ENCODE results near the gene MLLT6.

The MLLT6 gene

DNA sequence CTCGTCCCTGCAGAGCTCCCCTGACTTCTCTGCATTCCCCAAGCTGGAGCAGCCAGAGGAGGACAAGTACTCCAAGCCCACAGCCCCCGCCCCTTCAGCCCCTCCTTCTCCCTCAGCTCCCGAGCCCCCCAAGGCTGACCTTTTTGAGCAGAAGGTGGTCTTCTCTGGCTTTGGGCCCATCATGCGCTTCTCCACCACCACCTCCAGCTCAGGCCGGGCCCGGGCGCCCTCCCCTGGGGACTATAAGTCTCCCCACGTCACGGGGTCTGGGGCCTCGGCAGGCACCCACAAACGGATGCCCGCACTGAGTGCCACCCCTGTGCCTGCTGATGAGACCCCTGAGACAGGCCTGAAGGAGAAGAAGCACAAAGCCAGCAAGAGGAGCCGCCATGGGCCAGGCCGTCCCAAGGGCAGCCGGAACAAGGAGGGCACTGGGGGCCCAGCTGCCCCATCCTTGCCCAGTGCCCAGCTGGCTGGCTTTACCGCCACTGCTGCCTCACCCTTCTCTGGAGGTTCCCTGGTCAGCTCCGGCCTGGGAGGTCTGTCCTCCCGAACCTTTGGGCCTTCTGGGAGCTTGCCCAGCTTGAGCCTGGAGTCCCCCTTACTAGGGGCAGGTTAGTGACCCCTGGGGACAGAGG, 11.4 kb downstream of the MLLT6 start:
- Histone ChIP-seq H2BK12ac (ENCODE audit: low read length in 2 of 2) (no peak overlapping the region), H2AK5ac (ENCODE audit: low read length, severe bottlenecking) (no peak overlapping the region), H3K4me1 (ENCODE audit: control insufficient read depth, insufficient read depth, low read depth, low read length) (peaks cover 8% of the 10 kb centered on the region), H3K4ac (ENCODE audit: low read depth in 1 of 2, low read length in 2 of 2) (no peak overlapping the region), H3K18ac (ENCODE audit: low read depth in 1 of 2, low read length in 2 of 2) (no peak overlapping the region), H2BK120ac (ENCODE audit: low read depth, low read length) (no peak overlapping the region), H3K27me3 (ENCODE audit: control insufficient read depth in 1 of 2, insufficient read depth in 1 of 2, low read length in 2 of 2) (no peaks in the 10 kb centered on the region), H3K4me3 (ENCODE audit: insufficient read depth in 1 of 2, low read depth in 1 of 2, low read length in 2 of 2) (no peak overlapping the region), H2BK5ac (ENCODE audit: low read depth, low read length, poor library complexity, severe bottlenecking) (no peak overlapping the region), H3K27ac (ENCODE audit: low read length, poor library complexity, severe bottlenecking) (no peak overlapping the region), H3K36me3 (ENCODE audit: control insufficient read depth in 1 of 2, insufficient read depth in 2 of 2, low read depth in 1 of 2, low read length in 2 of 2) (peaks cover 79 to 89% of the 10 kb centered on the region in 2 experiments), H4K91ac (ENCODE audit: low read length) (no peak overlapping the region), H3K9me3 (ENCODE audit: control insufficient read depth, low read length) (no peaks in the 10 kb centered on the region), H3K9ac (ENCODE audit: low read length) (no peak overlapping the region), H4K8ac (ENCODE audit: low read length) (no peak overlapping the region), H2AFZ (ENCODE audit: low read depth, low read length) (no peak overlapping the region), H3K14ac (ENCODE audit: low read length in 2 of 2) (no peak overlapping the region), H3K4me2 (ENCODE audit: low read length, poor library complexity, severe bottlenecking) (no peak overlapping the region), H2BK15ac (ENCODE audit: low read depth, poor library complexity, severe bottlenecking) (no peak overlapping the region), H3K23ac (ENCODE audit: low read length in 2 of 2) (no peak overlapping the region), H3K79me1 (replicated peaks; ENCODE audit: low read length, poor library complexity, severe bottlenecking) (peaks cover 11% of the 10 kb centered on the region)
- no peak for DNase-seq
- 94% methylated on average over 18 of the region's 18 CpGs for WGBS

GRCh38 chr17:38717139-38717745, 12.2 kb downstream of the MLLT6 start:
- H3K18ac ChIP-seq (ENCODE audit: low read depth in 1 of 2, low read length in 2 of 2), result no peak overlapping the region
- 91% methylated on average over 11 of the region's 12 CpGs for WGBS
- H4K8ac ChIP-seq (ENCODE audit: low read length), result no peak overlapping the region
- no peak overlapping the region for H4K91ac ChIP-seq (ENCODE audit: low read length)
- H3K23ac ChIP-seq (ENCODE audit: low read length in 2 of 2), result no peak overlapping the region
- H3K36me3 ChIP-seq (ENCODE audit: control insufficient read depth in 1 of 2, insufficient read depth in 2 of 2, low read depth in 1 of 2, low read length in 2 of 2), result peaks cover 79 to 85% of the 10 kb centered on the region in 2 experiments
- H2BK5ac ChIP-seq (ENCODE audit: low read depth, low read length, poor library complexity, severe bottlenecking), result no peak overlapping the region
- no peak overlapping the region for H3K14ac ChIP-seq (ENCODE audit: low read length in 2 of 2)
- no peak overlapping the region for H3K4me2 ChIP-seq (ENCODE audit: low read length, poor library complexity, severe bottlenecking)
- peaks cover 5% of the 10 kb centered on the region for H3K4me1 ChIP-seq (ENCODE audit: control insufficient read depth, insufficient read depth, low read depth, low read length)
- no peak overlapping the region for H2BK12ac ChIP-seq (ENCODE audit: low read length in 2 of 2)
- H2AK5ac ChIP-seq (ENCODE audit: low read length, severe bottlenecking), result no peak overlapping the region
- no peak overlapping the region for H2BK120ac ChIP-seq (ENCODE audit: low read depth, low read length)
- H2BK15ac ChIP-seq (ENCODE audit: low read depth, poor library complexity, severe bottlenecking), result no peak overlapping the region
- H3K4me3 ChIP-seq (ENCODE audit: insufficient read depth in 1 of 2, low read depth in 1 of 2, low read length in 2 of 2), result no peak overlapping the region
- H3K79me1 ChIP-seq (replicated peaks; ENCODE audit: low read length, poor library complexity, severe bottlenecking), result peaks cover 6% of the 10 kb centered on the region
- H3K9ac ChIP-seq (ENCODE audit: low read length), result no peak overlapping the region
- H2AFZ ChIP-seq (ENCODE audit: low read depth, low read length), result no peak overlapping the region
- H3K27me3 ChIP-seq (ENCODE audit: control insufficient read depth in 1 of 2, insufficient read depth in 1 of 2, low read length in 2 of 2), result no peaks in the 10 kb centered on the region
- H3K4ac ChIP-seq (ENCODE audit: low read depth in 1 of 2, low read length in 2 of 2), result no peak overlapping the region
- no peak overlapping the region for H3K27ac ChIP-seq (ENCODE audit: low read length, poor library complexity, severe bottlenecking)
- no peaks in the 10 kb centered on the region for H3K9me3 ChIP-seq (ENCODE audit: control insufficient read depth, low read length)
- no peak for DNase-seq

- Histone ChIP-seq H3K9ac (ENCODE audit: low read length) (no peak overlapping the region), H3K9me3 (ENCODE audit: control insufficient read depth, low read length) (no peaks in the 10 kb centered on the region), H3K4me1 (ENCODE audit: control insufficient read depth, insufficient read depth, low read depth, low read length) (peaks cover 7% of the 10 kb centered on the region), H2AFZ (ENCODE audit: low read depth, low read length) (no peak overlapping the region), H3K14ac (ENCODE audit: low read length in 2 of 2) (no peak overlapping the region), H3K79me1 (replicated peaks; ENCODE audit: low read length, poor library complexity, severe bottlenecking) (peaks cover 1% of the 10 kb centered on the region), H4K8ac (ENCODE audit: low read length) (no peak overlapping the region), H3K18ac (ENCODE audit: low read depth in 1 of 2, low read length in 2 of 2) (no peak overlapping the region), H3K36me3 (ENCODE audit: control insufficient read depth in 1 of 2, insufficient read depth in 2 of 2, low read depth in 1 of 2, low read length in 2 of 2) (peaks cover 71 to 76% of the 10 kb centered on the region in 2 experiments), H2BK12ac (ENCODE audit: low read length in 2 of 2) (no peak overlapping the region), H4K91ac (ENCODE audit: low read length) (no peak overlapping the region), H2AK5ac (ENCODE audit: low read length, severe bottlenecking) (no peak overlapping the region), H3K4ac (ENCODE audit: low read depth in 1 of 2, low read length in 2 of 2) (no peak overlapping the region), H2BK120ac (ENCODE audit: low read depth, low read length) (no peak overlapping the region), H3K23ac (ENCODE audit: low read length in 2 of 2) (no peak overlapping the region), H2BK5ac (ENCODE audit: low read depth, low read length, poor library complexity, severe bottlenecking) (no peak overlapping the region), H3K27me3 (ENCODE audit: control insufficient read depth in 1 of 2, insufficient read depth in 1 of 2, low read length in 2 of 2) (no peaks in the 10 kb centered on the region), H3K4me2 (ENCODE audit: low read length, poor library complexity, severe bottlenecking) (no peak overlapping the region), H3K27ac (ENCODE audit: low read length, poor library complexity, severe bottlenecking) (no peak overlapping the region), H3K4me3 (ENCODE audit: insufficient read depth in 1 of 2, low read depth in 1 of 2, low read length in 2 of 2) (no peak overlapping the region), H2BK15ac (ENCODE audit: low read depth, poor library complexity, severe bottlenecking) (no peak overlapping the region)
- DNase-seq, result no peak
- WGBS, result 41% methylated on average over 29 of the region's 29 CpGs
Observed at GRCh38 chr17:38719289-38719942, 14.3 kb downstream of the MLLT6 start.

GRCh38 chr17:38719943-38720641, 15.0 kb downstream of the MLLT6 start:
- Histone ChIP-seq H4K91ac (ENCODE audit: low read length) (no peak overlapping the region), H2BK15ac (ENCODE audit: low read depth, poor library complexity, severe bottlenecking) (no peak overlapping the region), H2BK12ac (ENCODE audit: low read length in 2 of 2) (no peak overlapping the region), H3K9me3 (ENCODE audit: control insufficient read depth, low read length) (no peaks in the 10 kb centered on the region), H3K9ac (ENCODE audit: low read length) (no peak overlapping the region), H3K4me3 (ENCODE audit: insufficient read depth in 1 of 2, low read depth in 1 of 2, low read length in 2 of 2) (no peak overlapping the region), H3K79me1 (replicated peaks; ENCODE audit: low read length, poor library complexity, severe bottlenecking) (peaks cover 1% of the 10 kb centered on the region), H2BK120ac (ENCODE audit: low read depth, low read length) (no peak overlapping the region), H2BK5ac (ENCODE audit: low read depth, low read length, poor library complexity, severe bottlenecking) (no peak overlapping the region), H3K18ac (ENCODE audit: low read depth in 1 of 2, low read length in 2 of 2) (no peak overlapping the region), H4K8ac (ENCODE audit: low read length) (peak overlapping the region; percentile 73), H3K27ac (ENCODE audit: low read length, poor library complexity, severe bottlenecking) (no peak overlapping the region), H3K4me1 (ENCODE audit: control insufficient read depth, insufficient read depth, low read depth, low read length) (peaks cover 10% of the 10 kb centered on the region), H3K14ac (ENCODE audit: low read length in 2 of 2) (no peak overlapping the region), H3K27me3 (ENCODE audit: control insufficient read depth in 1 of 2, insufficient read depth in 1 of 2, low read length in 2 of 2) (no peaks in the 10 kb centered on the region), H2AFZ (ENCODE audit: low read depth, low read length) (no peak overlapping the region), H3K4me2 (ENCODE audit: low read length, poor library complexity, severe bottlenecking) (no peak overlapping the region), H2AK5ac (ENCODE audit: low read length, severe bottlenecking) (no peak overlapping the region), H3K23ac (ENCODE audit: low read length in 2 of 2) (no peak overlapping the region), H3K36me3 (ENCODE audit: control insufficient read depth in 1 of 2, insufficient read depth in 2 of 2, low read depth in 1 of 2, low read length in 2 of 2) (peaks cover 76 to 77% of the 10 kb centered on the region in 2 experiments), H3K4ac (ENCODE audit: low read depth in 1 of 2, low read length in 2 of 2) (no peak overlapping the region)
- no peak for DNase-seq
- WGBS, result 46% methylated on average over 39 of the region's 39 CpGs
